AG09309 (cell line): ENCODE measurements around the gene TOR1A.

ENCODE experiments used
- DNase-seq: peaks from one replicate; pipeline ENCODE4 v3.0.0-alpha.2; 2010; ENCODE audit warnings: low read depth
- H3K4me3 ChIP-seq: 2 replicates; pipeline ENCODE4 v1.5.1; 2011; ENCODE audit warnings: mild to moderate bottlenecking, low read depth, low read length, moderate library complexity; ENCODE audit not compliant: control insufficient read depth
- CTCF ChIP-seq: IDR thresholded peaks from 2 replicates; pipeline ENCODE4 v1.5.1; 2011; ENCODE audit warnings: mild to moderate bottlenecking, low read depth, low read length, inconsistent platforms; ENCODE audit not compliant: insufficient read depth, control insufficient read depth; ENCODE audit errors: missing control alignments

TOR1A gene

GRCh38 chr9:129770741-129771140 lies 53.2 kb downstream of the TOR1A start:
- H3K4me3 ChIP-seq = no peak overlapping the region
- DNase-seq = no peak
- TF ChIP-seq CTCF = no peak

- no peak for TF ChIP-seq CTCF
- DNase-seq = no peak
- no peak overlapping the region for H3K4me3 ChIP-seq
Observed at GRCh38 chr9:129769669-129770068, 54.3 kb downstream of the TOR1A start.

- no peak for TF ChIP-seq CTCF
Observed at GRCh38 chr9:129768486-129768885, 55.5 kb downstream of the TOR1A start.

GRCh38 chr9:129765764-129766317 lies 58.1 kb downstream of the TOR1A start:
- no peak for TF ChIP-seq CTCF
- DNase-seq = no peak
- H3K4me3 ChIP-seq = no peak overlapping the region

More at GRCh38 chr9:129768486-129768885, 55.5 kb downstream of the TOR1A start:
- no peak for DNase-seq
- no peak overlapping the region for H3K4me3 ChIP-seq

- DNase-seq = peak; percentile 41
- no peak for TF ChIP-seq CTCF
Observed at GRCh38 chr9:129762985-129763926, 60.7 kb downstream of the TOR1A start.

More at GRCh38 chr9:129762985-129763926, 60.7 kb downstream of the TOR1A start:
- H3K4me3 ChIP-seq = no peak overlapping the region
